ENCODE data around the gene RNU7-1. TPM values are rescaled to one million over a fixed set of nuclear protein-coding genes. Genes with fewer than 3 reads are reported as not detected.
"Not testable (repeated sequence)": the region's sequence is repeated elsewhere in the genome, so short reads cannot be mapped to it uniquely, and the experiment has no call there.

Gene RNU7-1
- not detected for total RNA-seq

DNA sequence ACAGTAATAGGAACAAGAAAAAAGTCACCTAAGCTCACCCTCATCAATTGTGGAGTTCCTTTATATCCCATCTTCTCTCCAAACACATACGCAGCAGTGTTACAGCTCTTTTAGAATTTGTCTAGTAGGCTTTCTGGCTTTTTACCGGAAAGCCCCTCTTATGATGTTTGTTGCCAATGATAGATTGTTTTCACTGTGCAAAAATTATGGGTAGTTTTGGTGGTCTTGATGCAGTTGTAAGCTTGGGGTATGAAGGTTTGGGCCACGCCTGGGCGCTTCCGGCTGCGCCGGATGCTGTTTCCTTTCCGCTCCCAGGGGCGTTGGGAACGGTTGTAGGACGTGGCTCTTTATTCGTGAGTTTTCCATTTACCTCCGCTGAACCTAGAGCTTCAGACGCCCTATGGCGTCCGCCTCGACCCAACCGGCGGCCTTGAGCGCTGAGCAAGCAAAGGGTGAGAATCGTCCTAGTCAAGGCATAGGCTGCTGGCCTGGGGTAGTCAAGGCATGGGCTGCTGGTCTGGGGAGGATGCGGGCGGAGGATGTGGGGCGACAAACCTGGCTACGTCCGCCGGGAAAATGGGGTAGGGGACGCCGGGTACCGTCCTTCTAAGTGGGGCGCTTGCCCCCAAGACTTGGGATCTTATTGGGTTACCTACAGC lies at the start of gene RNU7-1, which contains the start of gene C12orf57:
Gene RNU7-1, plus strand, starts transcription at position 95 of the 659 bp plus-strand sequence.
Gene C12orf57, plus strand, starts transcription at position 301 of the 659 bp plus-strand sequence. Its CDS starts 100 bp downstream, at position 401.
- DNase-seq (ENCODE audit: low spot score), result peak; percentile 87

DNA sequence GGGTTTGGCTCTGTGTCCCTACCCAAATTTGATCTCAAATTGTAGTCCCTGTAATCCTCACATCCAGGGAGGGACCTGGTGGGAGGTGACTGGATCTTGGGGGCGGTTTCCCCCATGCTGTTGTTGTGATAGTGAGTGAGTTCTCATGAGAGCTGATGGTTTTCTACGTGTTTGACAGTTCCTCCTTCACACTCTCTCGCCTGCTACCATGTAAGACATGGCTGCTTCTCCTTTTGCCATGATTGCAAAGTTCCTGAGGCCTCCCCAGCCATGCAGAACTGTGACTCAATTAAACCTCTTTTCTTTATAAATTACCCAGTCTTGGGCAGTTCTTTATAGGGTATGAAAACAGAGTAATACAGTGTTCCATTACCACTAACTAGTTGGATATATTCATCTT lies 49.3 kb upstream of the RNU7-1 start:
- DNase-seq (ENCODE audit: low spot score), result no peak

DNA sequence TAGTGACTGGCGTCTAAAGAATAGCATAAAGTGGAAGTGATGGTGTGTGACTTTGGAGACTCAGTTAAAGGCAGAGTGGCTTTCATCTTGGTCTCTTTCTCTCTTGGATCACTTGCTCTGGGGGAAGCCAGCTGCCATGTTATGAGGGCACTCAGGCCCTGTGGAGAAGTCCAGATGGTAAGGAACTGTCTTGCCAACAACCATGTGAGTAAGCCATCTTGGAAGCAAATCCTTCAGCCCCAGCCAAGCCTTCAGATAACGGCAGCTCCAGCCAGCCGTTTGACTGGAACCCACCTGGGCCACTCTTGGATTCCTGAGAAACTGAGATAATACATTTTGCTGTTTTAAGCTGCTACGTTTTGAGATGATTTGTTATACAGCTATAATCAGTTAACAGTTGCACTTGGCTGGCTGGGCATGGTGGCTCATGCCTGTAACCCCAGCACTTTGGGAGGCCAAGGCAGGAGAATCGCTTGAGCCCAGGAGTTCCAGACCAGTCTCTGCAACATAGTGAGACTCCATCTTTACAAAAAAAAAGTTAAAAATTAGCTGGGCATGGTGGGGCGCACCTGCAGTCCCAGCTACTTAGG lies 46.7 kb upstream of the RNU7-1 start:
- no peak for DNase-seq (ENCODE audit: low spot score)

DNA sequence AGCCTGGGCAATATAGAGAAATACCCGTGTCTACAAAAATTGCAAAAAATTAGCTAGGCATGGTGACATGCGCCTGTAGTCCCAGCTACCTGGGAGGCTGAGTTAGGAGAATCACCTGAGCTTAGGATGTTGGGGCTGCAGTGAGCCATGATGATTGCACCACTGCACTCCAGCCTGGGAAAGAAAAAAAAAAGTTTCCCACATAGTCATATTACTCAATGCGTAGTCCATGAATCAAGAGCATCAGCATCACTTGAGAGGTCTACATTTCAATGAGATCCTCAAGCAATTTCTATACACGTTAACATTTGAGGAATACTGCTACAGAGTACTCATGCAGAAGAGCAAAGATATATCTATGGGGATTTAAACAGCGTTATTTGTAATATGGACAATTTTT lies 44.2 kb upstream of the RNU7-1 start:
- no peak for DNase-seq (ENCODE audit: low spot score)

DNA sequence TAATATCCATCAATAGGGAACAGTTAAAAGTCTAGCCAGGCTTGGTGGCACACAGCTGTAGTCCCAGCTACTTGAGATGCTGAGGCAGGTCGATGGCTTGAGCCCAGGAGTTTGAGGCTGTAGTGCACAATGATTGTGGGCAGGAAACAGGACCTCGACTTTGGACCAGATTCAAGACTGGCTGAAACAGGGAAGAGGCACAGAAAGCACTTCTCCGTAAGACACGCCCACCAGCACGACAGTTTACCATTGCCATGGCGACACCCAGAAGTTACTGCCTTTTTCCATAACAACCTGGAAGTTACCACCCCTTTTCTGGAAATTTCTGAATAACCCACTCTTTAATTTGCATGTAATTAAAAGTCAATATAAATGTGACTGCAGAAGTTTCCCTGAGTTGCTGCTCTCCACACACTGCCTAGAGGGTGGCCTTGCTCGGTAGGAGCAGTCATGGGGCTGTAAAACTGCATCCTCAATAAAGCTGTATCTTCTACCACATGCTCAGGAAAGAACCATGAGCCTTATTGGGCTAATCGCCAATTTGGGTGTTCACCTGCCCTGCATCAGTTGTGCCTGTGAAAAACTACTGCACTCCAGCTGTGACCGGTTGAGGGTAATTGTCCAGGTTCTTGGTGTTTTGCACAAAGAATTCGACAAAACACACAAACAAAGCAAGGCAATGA lies 43.6 kb upstream of the RNU7-1 start:
- peak; percentile 67 for DNase-seq (ENCODE audit: low spot score)

DNA sequence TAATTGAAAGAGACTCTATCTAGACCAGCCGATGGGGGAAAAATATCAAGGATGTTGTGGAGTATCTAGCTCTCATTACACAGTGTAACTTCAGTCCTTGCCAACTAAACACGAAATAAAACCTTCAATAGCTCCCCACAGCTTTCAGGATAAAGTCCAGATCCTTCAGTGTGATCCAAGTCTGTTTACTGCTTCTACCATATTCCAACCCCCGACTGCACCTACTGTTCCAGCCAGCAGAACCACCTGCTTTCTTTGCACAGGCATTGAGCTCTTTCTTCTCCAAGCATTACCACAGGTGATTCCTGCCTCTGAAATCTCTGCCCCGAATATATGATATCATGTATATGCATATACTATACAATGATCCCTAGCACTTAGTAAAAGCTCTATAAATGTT lies 41.2 kb upstream of the RNU7-1 start:
- no peak for DNase-seq (ENCODE audit: low spot score)

DNA sequence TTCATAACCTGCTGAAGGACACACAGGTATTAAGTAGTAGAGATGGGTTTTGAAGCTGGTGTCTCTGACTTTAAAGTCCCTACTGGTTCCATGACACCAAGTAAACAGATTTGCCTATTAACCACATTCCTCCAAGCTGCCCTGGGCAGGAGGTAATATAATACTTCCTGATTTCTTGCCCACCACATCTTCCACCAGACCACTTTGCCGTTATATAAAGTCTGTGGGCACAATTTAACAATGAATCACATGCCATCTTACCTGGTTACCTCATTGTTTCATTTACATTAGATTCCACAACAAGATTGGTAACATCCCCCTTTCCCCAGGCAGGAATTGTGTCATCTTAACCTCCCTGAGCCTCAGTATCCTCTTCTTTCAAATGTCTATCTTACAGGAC lies 39.9 kb upstream of the RNU7-1 start:
- DNase-seq (ENCODE audit: low spot score), result no peak

DNA sequence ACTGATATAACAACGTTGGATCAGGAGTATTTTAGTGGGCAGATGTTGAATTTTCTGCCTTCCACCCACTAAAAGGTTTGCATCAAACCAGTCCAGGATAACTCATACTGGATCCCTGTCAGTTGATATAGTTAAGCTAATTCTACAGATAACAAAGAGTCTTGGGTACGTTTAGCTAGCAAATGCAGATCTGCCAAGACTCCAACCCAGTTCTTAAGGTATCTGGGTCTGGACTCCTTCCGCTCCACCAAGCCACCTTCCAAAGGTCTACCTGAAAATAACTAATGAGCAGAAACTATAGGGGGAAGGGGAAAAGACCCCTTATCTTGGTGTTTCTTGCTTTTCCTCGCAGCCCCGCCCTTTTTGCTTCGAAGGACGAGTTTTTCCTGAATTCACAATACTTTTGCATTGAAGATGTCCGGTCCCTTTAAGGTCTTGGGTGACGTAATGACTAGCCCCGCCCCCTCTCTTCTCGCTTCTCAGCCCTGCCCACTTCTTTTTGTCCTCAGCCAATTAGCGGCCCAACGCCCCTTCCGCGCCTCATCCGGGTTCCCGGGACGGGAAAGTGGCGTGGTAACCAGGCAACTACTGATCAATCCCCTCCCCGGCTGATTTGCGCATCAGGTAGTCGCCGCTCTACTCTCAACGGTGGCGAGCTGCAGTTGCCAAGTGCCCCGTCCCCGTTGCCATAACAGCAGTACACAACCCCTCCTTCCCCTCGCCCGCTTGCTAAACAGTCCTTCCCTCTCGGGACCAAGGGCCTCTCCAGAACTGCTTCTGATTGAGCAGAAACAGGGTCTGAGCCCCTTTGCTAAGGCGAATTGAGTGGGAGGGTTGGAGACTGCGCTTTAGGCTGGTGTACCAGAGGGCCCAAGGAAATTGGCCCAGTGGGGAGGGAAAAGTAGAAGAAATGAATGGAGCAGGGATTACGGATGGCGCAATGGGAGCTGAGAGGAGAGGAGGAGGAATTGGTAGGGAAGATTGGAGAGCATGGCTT lies 39.0 kb upstream of the RNU7-1 start, which contains the start of gene LRRC23:
Gene LRRC23, plus strand, starts transcription at position 543 of the 997 bp plus-strand sequence. CDS start 812 bp downstream, outside the sequence.
- DNase-seq (ENCODE audit: low spot score), result peak; percentile 98

DNA sequence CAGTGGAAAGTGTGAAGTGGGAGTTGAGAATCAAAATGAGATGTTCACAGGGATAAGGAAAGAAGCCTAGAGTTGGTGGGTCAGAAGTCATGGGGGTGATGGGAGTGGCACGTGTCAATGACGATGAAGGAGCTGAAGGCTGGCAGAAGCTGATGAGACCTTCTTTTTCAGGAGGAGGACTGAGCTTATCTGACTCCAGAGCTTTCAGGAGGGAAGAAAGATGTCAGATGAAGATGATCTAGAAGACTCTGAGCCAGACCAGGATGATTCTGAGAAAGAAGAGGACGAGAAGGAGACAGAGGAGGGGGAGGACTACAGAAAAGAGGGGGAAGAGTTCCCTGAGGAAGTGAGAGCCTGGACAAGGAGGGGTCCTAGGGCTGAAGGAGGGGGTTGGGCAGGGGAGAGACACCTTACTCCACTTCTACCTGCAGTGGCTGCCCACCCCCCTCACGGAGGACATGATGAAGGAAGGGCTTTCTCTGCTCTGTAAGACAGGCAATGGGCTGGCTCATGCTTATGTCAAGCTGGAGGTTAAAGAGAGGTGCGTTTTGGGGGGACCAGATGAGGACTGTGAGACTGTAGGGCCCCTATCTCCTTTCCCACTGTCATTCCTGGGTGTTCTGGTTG lies 38.1 kb upstream of the RNU7-1 start:
- DNase-seq (ENCODE audit: low spot score), result no peak

DNA sequence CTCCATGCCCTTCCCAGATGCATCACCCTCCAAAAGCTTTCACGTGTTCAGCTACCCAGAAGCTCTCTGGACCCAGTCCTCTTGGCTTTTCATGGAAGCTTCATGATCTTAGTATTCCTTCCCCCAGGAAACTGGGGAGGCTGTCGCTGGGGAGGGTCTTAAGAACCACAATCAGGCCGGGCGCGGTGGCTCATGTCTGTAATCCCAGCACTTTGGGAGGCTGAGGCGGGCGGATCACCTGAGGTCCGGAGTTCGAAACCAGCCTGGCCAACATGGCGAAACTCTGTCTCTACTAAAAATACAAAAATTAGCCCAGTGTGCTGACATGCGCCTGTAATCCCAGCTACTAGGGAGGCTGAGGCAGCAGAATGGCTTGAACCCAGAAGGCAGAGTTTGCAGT lies 35.5 kb upstream of the RNU7-1 start:
- not testable (repeated sequence) for DNase-seq (ENCODE audit: low spot score)

DNA sequence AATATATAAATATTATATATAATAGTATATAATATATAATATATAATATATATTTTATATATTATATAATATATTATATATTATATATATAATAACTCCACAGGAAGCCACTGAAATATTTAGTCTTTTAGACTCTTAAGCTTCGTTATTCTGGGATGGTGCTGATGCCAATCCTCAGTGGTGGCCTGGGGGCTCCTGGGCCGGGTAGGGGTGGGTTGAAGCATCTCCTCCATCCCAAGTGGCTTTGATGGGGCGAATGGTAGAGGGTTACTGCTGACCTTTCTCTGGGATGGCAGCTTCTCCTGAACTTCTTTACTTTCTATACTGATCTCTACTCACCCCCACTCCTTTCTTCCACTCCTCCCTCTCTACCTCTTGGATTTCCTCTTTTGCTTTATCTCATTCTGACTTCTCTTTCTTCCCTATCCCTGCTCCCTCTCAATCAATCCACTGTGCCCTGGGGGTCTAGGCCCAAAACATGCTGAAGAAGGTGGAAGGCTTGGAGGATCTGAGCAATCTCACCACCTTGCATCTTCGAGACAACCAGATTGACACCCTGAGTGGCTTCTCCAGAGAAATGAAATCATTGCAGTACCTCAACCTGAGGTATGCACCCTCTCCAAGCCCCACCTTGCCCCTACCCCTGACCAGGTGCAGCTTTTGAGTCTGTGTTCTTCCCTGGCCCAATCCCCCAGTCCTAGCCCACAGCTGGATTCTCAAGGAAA lies 34.0 kb upstream of the RNU7-1 start:
- DNase-seq (ENCODE audit: low spot score), result no peak

DNA sequence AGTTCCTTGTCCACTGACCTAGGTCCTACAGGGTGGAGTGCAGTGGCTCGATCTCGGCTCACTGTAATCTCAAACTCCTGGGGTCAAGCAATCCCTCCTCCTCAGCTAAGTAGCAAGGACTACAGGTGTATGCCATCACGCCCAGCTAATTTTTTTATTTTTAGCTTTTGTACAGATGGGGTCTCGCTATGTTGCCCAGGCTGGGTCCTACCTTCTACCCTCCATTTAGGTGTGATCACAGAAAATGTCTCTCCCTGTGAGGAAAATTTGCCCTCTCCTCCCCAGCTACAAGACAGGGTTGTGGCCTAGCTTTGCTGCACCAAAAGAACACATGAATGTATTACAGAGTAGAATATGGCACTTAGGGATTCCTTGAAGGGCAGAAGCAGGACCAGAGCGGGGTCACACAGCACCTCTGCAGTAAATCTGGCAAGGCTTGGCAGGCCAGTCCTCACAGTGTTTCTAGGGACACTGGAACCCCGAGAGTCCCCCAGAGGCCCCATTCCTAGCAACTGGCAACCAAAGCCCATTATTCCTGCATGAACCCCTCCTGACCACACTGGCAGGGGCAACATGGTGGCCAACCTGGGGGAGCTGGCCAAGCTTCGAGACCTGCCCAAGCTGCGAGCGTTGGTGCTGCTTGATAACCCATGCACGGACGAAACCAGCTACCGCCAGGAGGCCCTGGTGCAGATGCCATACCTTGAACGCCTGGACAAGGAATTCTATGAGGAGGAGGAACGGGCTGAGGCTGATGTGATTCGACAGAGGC lies 31.3 kb upstream of the RNU7-1 start:
- DNase-seq (ENCODE audit: low spot score), result no peak

DNA sequence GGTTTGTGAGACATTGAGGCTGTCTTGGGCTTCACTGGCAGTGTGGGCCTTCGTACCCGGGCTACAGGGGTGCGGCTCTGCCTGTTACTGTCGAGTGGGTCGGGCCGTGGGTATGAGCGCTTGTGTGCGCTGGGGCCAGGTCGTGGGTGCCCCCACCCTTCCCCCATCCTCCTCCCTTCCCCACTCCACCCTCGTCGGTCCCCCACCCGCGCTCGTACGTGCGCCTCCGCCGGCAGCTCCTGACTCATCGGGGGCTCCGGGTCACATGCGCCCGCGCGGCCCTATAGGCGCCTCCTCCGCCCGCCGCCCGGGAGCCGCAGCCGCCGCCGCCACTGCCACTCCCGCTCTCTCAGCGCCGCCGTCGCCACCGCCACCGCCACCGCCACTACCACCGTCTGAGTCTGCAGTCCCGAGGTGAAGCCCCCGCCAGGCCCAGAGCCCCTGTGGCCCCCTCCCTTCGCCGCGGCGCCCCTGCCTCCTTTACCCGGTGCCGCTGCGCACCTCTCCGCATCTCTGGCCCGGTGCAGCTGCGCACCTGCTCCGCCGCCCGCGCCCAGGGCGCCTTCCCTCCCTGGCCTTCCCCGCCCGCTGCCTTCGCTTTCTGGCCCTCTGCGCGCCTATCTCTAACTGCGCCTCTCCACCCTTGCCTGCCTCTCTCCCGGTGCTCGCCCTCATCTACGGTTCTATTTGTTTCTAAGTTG lies 29.2 kb upstream of the RNU7-1 start, which contains the start of gene ENO2:
Gene ENO2, plus strand, starts transcription at position 335 of the 701 bp plus-strand sequence. CDS start 1,253 bp downstream, outside the sequence.
- peak; percentile 84 for DNase-seq (ENCODE audit: low spot score)

DNA sequence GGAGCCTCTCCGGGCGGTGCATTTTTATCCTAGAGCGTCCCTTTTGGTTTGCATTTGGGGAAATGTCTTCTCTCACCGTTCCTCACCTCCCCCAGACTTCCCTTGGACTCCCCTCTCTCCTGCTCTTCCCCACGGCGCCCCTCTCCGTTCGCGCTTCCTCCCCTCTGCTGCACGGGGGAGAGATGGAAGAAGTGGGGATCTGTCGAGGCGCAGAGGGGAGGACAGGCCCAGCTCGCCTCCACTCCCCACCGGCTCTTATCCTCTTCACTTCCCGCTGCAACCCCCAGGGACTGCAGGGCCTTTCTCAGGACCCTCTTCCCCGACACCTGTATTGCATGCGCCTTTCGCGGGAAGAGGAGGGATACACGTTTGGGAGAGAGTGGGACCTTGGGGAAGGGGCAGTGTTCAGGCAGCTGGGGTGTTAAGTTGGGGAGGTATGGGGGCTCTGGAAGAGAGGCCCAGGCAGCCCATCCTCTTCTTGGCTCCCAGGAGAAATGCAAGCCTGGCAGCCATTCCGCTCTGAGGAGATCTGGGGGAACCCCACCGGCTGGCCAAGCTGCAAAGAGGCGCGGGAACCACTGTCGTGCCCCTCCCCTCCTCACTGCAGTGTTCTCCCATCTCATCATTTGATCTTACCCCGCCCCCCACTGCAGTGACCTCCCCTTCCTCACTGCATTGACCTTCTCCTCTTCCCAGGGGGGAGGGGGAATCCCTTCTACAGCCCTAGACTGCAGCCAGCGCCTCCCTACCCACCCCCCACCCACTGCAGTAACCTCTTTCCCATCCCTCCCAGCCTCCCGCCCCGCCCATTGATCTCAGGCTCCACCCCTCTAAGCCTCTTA lies 28.4 kb upstream of the RNU7-1 start:
- DNase-seq (ENCODE audit: low spot score), result no peak

DNA sequence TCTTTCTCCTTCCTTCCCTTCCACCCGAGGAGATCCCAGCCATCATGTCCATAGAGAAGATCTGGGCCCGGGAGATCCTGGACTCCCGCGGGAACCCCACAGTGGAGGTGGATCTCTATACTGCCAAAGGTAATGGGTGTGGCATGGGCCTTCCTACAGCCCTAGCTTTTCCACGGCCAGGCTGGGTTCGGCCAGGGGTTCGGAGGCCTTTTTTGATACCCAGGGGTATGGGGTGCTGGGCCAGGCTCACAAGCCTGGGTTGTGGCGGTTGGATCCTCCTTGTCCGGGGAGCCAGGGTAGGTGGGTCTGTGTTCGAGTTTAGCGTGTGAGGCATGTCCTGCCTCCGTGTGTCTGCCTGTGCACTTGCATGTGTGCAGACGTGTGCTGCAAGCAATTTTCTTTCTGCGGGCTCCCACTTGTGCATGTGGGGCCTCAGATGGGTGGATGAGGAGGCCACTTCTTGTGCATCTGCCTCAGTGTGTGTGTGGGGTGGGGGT lies 27.8 kb upstream of the RNU7-1 start:
- no peak for DNase-seq (ENCODE audit: low spot score)

DNA sequence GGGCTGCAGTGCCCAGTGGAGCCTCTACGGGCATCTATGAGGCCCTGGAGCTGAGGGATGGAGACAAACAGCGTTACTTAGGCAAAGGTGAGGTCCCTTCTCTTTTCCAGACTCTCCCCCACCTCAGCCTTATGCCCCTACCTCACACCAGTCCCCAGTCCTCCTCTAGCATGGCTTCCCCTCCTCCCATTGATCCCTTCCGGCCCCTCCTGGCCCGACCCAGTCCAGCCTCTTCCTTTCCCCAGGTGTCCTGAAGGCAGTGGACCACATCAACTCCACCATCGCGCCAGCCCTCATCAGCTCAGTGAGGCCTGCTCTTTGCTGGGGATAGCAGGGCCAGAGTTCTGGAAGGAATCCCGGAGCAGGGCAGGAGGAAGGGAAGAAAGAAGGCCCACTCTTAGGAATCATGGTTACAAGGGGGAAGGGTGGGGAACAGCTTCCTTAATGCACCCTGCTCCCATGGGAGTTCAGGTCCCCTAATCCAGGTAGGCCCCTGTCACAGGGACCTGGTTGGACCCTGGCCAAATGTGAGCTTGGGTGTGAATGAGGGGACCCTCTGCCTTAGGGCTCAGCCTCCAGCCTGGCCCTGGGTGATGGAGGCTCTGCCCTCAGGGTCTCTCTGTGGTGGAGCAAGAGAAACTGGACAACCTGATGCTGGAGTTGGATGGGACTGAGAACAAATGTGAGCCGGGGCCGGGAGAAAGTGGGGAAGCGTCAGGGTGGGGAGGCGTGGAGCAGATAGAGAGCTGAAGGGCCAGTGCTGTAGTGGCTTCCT lies 27.0 kb upstream of the RNU7-1 start:
- no peak for DNase-seq (ENCODE audit: low spot score)
